A673 (cell line): ENCODE results near the gene CFAP61. TPM values are rescaled to one million over a fixed set of nuclear protein-coding genes. Genes with fewer than 3 reads are reported as not detected.

Experiments
- BruUV-seq: library from RNA; stranded (reverse); fragments of 400-500 nt; replicated peaks from 2 replicates; lab custom pipeline; 2021; lab: Mats Ljungman, UMichigan
- CTCF ChIA-PET: fragments of 300-600 bp; sonication (Branson Sonifier 250); formaldehyde crosslinking; loops from one replicate; lab custom pipeline; 2022; ENCODE audit warnings: antibody characterized with exemption; lab: Charles Lee
- POLR2A ChIA-PET: fragments of 300-600 bp; sonication (Branson Sonifier 250); formaldehyde crosslinking; loops from one replicate; lab custom pipeline; 2022; ENCODE audit warnings: antibody characterized with exemption; ENCODE audit not compliant: low non-redundant PET; lab: Charles Lee
- DNase-seq: peaks from one replicate; pipeline ENCODE4 v3.0.0-alpha.2; 2015; ENCODE audit warnings: low spot score
- H3K27ac ChIP-seq: fragments of 200-600 bp; sonication (generic); 2 replicates; pipeline ENCODE4 v1.5.1; 2016; ENCODE audit warnings: mixed run types, low read depth, mild to moderate bottlenecking, mixed read lengths, antibody characterized with exemption, low read length; ENCODE audit not compliant: poor library complexity, severe bottlenecking
- H3K27me3 ChIP-seq: fragments of 200-600 bp; sonication (generic); replicated peaks from 2 replicates; pipeline ENCODE4 v1.6.1; 2017; ENCODE audit warnings: mixed run types, low read depth, mild to moderate bottlenecking, mixed read lengths, antibody characterized with exemption, low read length; ENCODE audit not compliant: insufficient read depth, poor library complexity
- H3K36me3 ChIP-seq: fragments of 200-600 bp; sonication (generic); 2 replicates; pipeline ENCODE4 v1.6.1; 2016; ENCODE audit warnings: mixed run types, mild to moderate bottlenecking, mixed read lengths, antibody characterized with exemption, low read length; ENCODE audit not compliant: insufficient read depth, poor library complexity, severe bottlenecking
- H3K4me1 ChIP-seq: fragments of 200-600 bp; sonication (generic); 2 replicates; pipeline ENCODE4 v1.6.1; 2017; ENCODE audit warnings: mixed run types, mild to moderate bottlenecking, mixed read lengths, antibody characterized with exemption, low read length; ENCODE audit not compliant: insufficient read depth, poor library complexity, severe bottlenecking
- H3K4me3 ChIP-seq: fragments of 200-600 bp; sonication (generic); 2 replicates; pipeline ENCODE4 v1.5.1; 2016; ENCODE audit warnings: low read depth, mixed run types, mild to moderate bottlenecking, mixed read lengths, low read length; ENCODE audit not compliant: poor library complexity, severe bottlenecking
- H3K9me3 ChIP-seq: fragments of 200-600 bp; sonication (generic); 2 replicates; pipeline ENCODE4 v1.6.1; 2016; ENCODE audit warnings: mixed run types, low read depth, mild to moderate bottlenecking, mixed read lengths, antibody characterized with exemption, low read length; ENCODE audit not compliant: poor library complexity, severe bottlenecking
- CTCF ChIP-seq: fragments of 300-800, 200-600 bp; sonication (generic); conservative IDR thresholded peaks from 2 replicates; pipeline ENCODE4 v1.5.1; 2017; ENCODE audit warnings: low read depth, mild to moderate bottlenecking, antibody characterized with exemption, low read length, moderate library complexity, mixed read lengths
- EZH2 ChIP-seq: fragments of 200-600 bp; sonication (generic); IDR thresholded peaks from 2 replicates; pipeline ENCODE4 v1.6.1; 2017; ENCODE audit warnings: borderline replicate concordance, low read depth, mild to moderate bottlenecking, mixed read lengths, antibody characterized with exemption, low read length; ENCODE audit not compliant: poor library complexity, severe bottlenecking
- intact Hi-C: fragments of 100-400 bp; cut with micrococcal nuclease; formaldehyde crosslinking; loops from one replicate; pipeline ENCODE4 v1.10.0; 2022; ENCODE audit not compliant: unreplicated experiment
- total RNA-seq: library from RNA; stranded (reverse); gene quantifications from 2 replicates; pipeline ENCODE4 v1.2.3, GENCODE V29; 2021

CFAP61 gene
- total RNA-seq, 1 experiment from 2014 or later: not detected

GRCh38 chr20:20070871-20071726 is 18.8 kb downstream of the CFAP61 start:
- H3K4me1 ChIP-seq: no peaks in the 10 kb centered on the region
- no peaks in the 10 kb centered on the region for H3K9me3 ChIP-seq
- intact Hi-C loops: no loop called here
- ChIA-PET CTCF (no interaction called here), POLR2A (no interaction called here)
- no peak overlapping the region for H3K27ac ChIP-seq
- H3K4me3 ChIP-seq: no peak overlapping the region
- H3K27me3 ChIP-seq: peaks cover 32% of the 10 kb centered on the region
- no peaks in the 10 kb centered on the region for H3K36me3 ChIP-seq
- BruUV-seq: no TSS peak
- TF ChIP-seq CTCF (no peak), EZH2 (no peak)
- DNase-seq: no peak

GRCh38 chr20:20073801-20074371 is 21.6 kb downstream of the CFAP61 start:
- no TSS peak for BruUV-seq
- ChIA-PET CTCF (no interaction called here), POLR2A (no interaction called here)
- Histone ChIP-seq H3K4me3 (no peak overlapping the region), H3K36me3 (no peaks in the 10 kb centered on the region), H3K9me3 (no peaks in the 10 kb centered on the region), H3K27me3 (peaks cover 47% of the 10 kb centered on the region), H3K4me1 (no peaks in the 10 kb centered on the region), H3K27ac (no peak overlapping the region)
- intact Hi-C loops: no loop called here
- DNase-seq: no peak
- TF ChIP-seq EZH2: no peak
- no peak for TF ChIP-seq CTCF

- Histone ChIP-seq H3K4me3 (no peak overlapping the region), H3K4me1 (no peaks in the 10 kb centered on the region), H3K27me3 (peaks cover 56% of the 10 kb centered on the region), H3K9me3 (no peaks in the 10 kb centered on the region), H3K27ac (no peak overlapping the region), H3K36me3 (no peaks in the 10 kb centered on the region)
- no peak for DNase-seq
- TF ChIP-seq EZH2 (no peak), CTCF (no peak)
- ChIA-PET POLR2A (no interaction called here), CTCF (no interaction called here)
- no TSS peak for BruUV-seq
- intact Hi-C loops: no loop called here
These were observed 22.7 kb downstream of the CFAP61 start for GRCh38 chr20:20075032-20075431.
